SK-N-SH (cell line): ENCODE measurements around the gene ARHGAP25. TPM values are rescaled to one million over a fixed set of nuclear protein-coding genes. Genes with fewer than 3 reads are reported as not detected.

Experiments
- CTCF ChIA-PET: fragments of 300-600, 350-600 bp; formaldehyde crosslinking; extraction: SDS; loops from one replicate; lab custom pipeline; 2021; lab: Yijun Ruan, JAX
- POLR2A ChIA-PET: fragments of 350-600 bp; sonication (Branson Sonifier 250); formaldehyde crosslinking; extraction: SDS; loops from one replicate; lab custom pipeline; 2020; ENCODE audit warnings: antibody characterized with exemption, inconsistent platforms; lab: Yijun Ruan, JAX
- DNase-seq: peaks from one replicate; pipeline ENCODE4 v3.0.0; 2012
- H2AFZ ChIP-seq: fragments of 200-600 bp; sonication (generic); 2 replicates; pipeline ENCODE4 v1.8.1; 2016; ENCODE audit warnings: antibody characterized with exemption, mild to moderate bottlenecking, low read depth
- H3F3A ChIP-seq: fragments of 200-600 bp; sonication (generic); replicated peaks from 2 replicates; pipeline ENCODE3; 2016; ENCODE audit warnings: antibody characterized with exemption, mild to moderate bottlenecking; ENCODE audit not compliant: insufficient read depth
- H3K27ac ChIP-seq, 2 experiments: fragments of 200-500 bp in 1 of 2; fragments of 200-600 bp in 1 of 2; sonication (Bioruptor generic) in 1 of 2; sonication (generic), shearing (Covaris generic) in 1 of 2; 2 replicates each; pipeline versions ENCODE4 v1.5.1 to v1.6.1; 2014 to 2016; ENCODE audit warnings: low read depth in 2 of 2, inconsistent platforms in 1 of 2, low read length in 1 of 2, mild to moderate bottlenecking in 1 of 2, mixed read lengths in 1 of 2
- H3K27me3 ChIP-seq: fragments of 200-600 bp; sonication (generic), shearing (Covaris generic); 2 replicates; pipeline ENCODE4 v1.6.1; 2016; ENCODE audit warnings: mixed run types; ENCODE audit not compliant: insufficient read depth
- H3K36me3 ChIP-seq, 2 experiments: fragments of 200-500 bp in 1 of 2; fragments of 200-600 bp in 1 of 2; sonication (Bioruptor generic) in 1 of 2; sonication (generic) in 1 of 2; replicated peaks in 1 of 2; 2 replicates each; pipeline versions ENCODE3 to v1.5.1; 2014 to 2016; ENCODE audit warnings: low read length in 1 of 2, mild to moderate bottlenecking in 1 of 2; ENCODE audit not compliant: insufficient read depth in 2 of 2, control insufficient read depth in 1 of 2
- H3K4me1 ChIP-seq, 2 experiments: fragments of 200-500 bp in 1 of 2; fragments of 200-600 bp in 1 of 2; sonication (Bioruptor generic) in 1 of 2; sonication (generic), shearing (Covaris generic) in 1 of 2; 2 replicates each; pipeline versions ENCODE4 v1.5.1 to v1.6.1; 2014 to 2016; ENCODE audit warnings: low read depth in 1 of 2, low read length in 1 of 2, mixed run types in 1 of 2; ENCODE audit not compliant: insufficient read depth in 2 of 2, control insufficient read depth in 1 of 2
- H3K4me2 ChIP-seq: fragments of 200-600 bp; sonication (generic), shearing (Covaris generic); 2 replicates; pipeline ENCODE4 v1.6.1; 2017; ENCODE audit warnings: mixed run types
- H3K4me3 ChIP-seq, 2 experiments: fragments of 200-500 bp in 1 of 2; fragments of 200-600 bp in 1 of 2; sonication (Bioruptor generic) in 1 of 2; sonication (generic), shearing (Covaris generic) in 1 of 2; 2 replicates each; pipeline versions ENCODE4 v1.5.1 to v1.8.1; 2014 to 2016; ENCODE audit warnings: low read depth in 2 of 2, inconsistent platforms in 1 of 2, low read length in 1 of 2, mild to moderate bottlenecking in 1 of 2, mixed read lengths in 1 of 2, moderate library complexity in 1 of 2
- H3K79me2 ChIP-seq: fragments of 200-600 bp; sonication (generic); 2 replicates; pipeline ENCODE4 v1.8.1; 2017; ENCODE audit warnings: mild to moderate bottlenecking; ENCODE audit not compliant: insufficient read depth
- H3K9ac ChIP-seq: fragments of 200-600 bp; sonication (generic); 2 replicates; pipeline ENCODE4 v1.6.1; 2017; ENCODE audit warnings: mixed run types
- H3K9me2 ChIP-seq: fragments of 200-600 bp; sonication (generic); 2 replicates; pipeline ENCODE4 v1.6.1; 2017; ENCODE audit warnings: mixed run types
- H3K9me3 ChIP-seq: fragments of 200-600 bp; sonication (generic); 2 replicates; pipeline ENCODE4 v1.6.1; 2017; ENCODE audit warnings: mixed run types, mild to moderate bottlenecking, moderate library complexity
- H4K20me1 ChIP-seq: fragments of 200-600 bp; sonication (generic); 2 replicates; pipeline ENCODE4 v1.6.1; 2017; ENCODE audit warnings: mild to moderate bottlenecking, mixed run types; ENCODE audit not compliant: insufficient read depth
- CHD2 ChIP-seq: fragments of 150-350 bp; IDR thresholded peaks from 2 replicates; pipeline ENCODE4 v1.6.1; 2018; ENCODE audit warnings: low read length; ENCODE audit not compliant: partially characterized antibody
- EP300 ChIP-seq, 2 experiments: IDR thresholded peaks; 2 replicates each; pipeline versions ENCODE4 v1.4.0 to v1.6.1; 2012; ENCODE audit warnings: borderline replicate concordance in 1 of 2, low read depth in 1 of 2, low read length in 1 of 2
- FOXJ3 ChIP-seq: sonication (generic); formaldehyde crosslinking; IDR thresholded peaks from 2 replicates; pipeline ENCODE4 v1.5.1; 2020; ENCODE audit warnings: mild to moderate bottlenecking, missing genetic modification reagents
- GABPA ChIP-seq: IDR thresholded peaks from 2 replicates; pipeline ENCODE4 v1.4.0; 2012; ENCODE audit warnings: low read depth, mild to moderate bottlenecking
- GATA2 ChIP-seq: sonication (generic); formaldehyde crosslinking; IDR thresholded peaks from 2 replicates; pipeline ENCODE4 v1.5.0; 2020; ENCODE audit warnings: mild to moderate bottlenecking, missing genetic modification reagents
- MAX ChIP-seq: IDR thresholded peaks from 2 replicates; pipeline ENCODE4 v1.4.0; 2012; ENCODE audit warnings: low read depth
- MXI1 ChIP-seq: IDR thresholded peaks from 2 replicates; pipeline ENCODE4 v1.6.1; 2012; ENCODE audit warnings: mild to moderate bottlenecking, low read depth, low read length, improper control_type of control experiment
- NFIC ChIP-seq: IDR thresholded peaks from 2 replicates; pipeline ENCODE4 v1.4.0; 2012; ENCODE audit warnings: borderline replicate concordance
- NRF1 ChIP-seq: IDR thresholded peaks from 2 replicates; pipeline ENCODE4 v1.6.1; 2012; ENCODE audit warnings: low read depth, mild to moderate bottlenecking, low read length
- PBX3 ChIP-seq: IDR thresholded peaks from 2 replicates; pipeline ENCODE4; 2012
- POLR2AphosphoS5 ChIP-seq: IDR thresholded peaks from 2 replicates; pipeline ENCODE4 v1.6.1; 2012; ENCODE audit warnings: low read depth, low read length
- RCOR1 ChIP-seq: fragments of 150-350 bp; IDR thresholded peaks from 2 replicates; pipeline ENCODE4 v1.6.1; 2017; ENCODE audit warnings: antibody characterized with exemption, low read length
- REST ChIP-seq: IDR thresholded peaks from 2 replicates; pipeline ENCODE4 v1.6.1; 2012; ENCODE audit warnings: mild to moderate bottlenecking, low read depth, low read length, moderate library complexity
- RFX5 ChIP-seq: IDR thresholded peaks from 2 replicates; pipeline ENCODE4 v1.6.1; 2012; ENCODE audit warnings: mild to moderate bottlenecking, improper control_type of control experiment, low read length
- SIN3A ChIP-seq: IDR thresholded peaks from 2 replicates; pipeline ENCODE4 v1.6.1; 2012; ENCODE audit warnings: low read depth, mild to moderate bottlenecking, low read length, moderate library complexity, borderline replicate concordance
- SMC3 ChIP-seq: IDR thresholded peaks from 2 replicates; pipeline ENCODE4 v1.6.1; 2012; ENCODE audit warnings: low read depth, low read length, improper control_type of control experiment
- TCF12 ChIP-seq: IDR thresholded peaks from 2 replicates; pipeline ENCODE4 v1.4.0; 2012
- USF1 ChIP-seq: IDR thresholded peaks from 2 replicates; pipeline ENCODE4 v1.4.0; 2012; ENCODE audit warnings: low read depth, borderline replicate concordance
- WGBS: methylation state at CpG from one replicate; pipeline ENCODE4 v1.1.6; 2017; ENCODE audit warnings: low lambda C conversion rate; 5-methylcytosine and 5-hydroxymethylcytosine counted together
- polyA plus RNA-seq, 3 experiments: library from polyadenylated mRNA; depleted of rRNA; stranded (reverse); fragments of >200 nt; gene quantifications; 2 replicates each; pipeline ENCODE4 v1.2.3, GENCODE V29; 2012

ARHGAP25 gene
- polyA plus RNA-seq, 1 of the 3 experiments (the other 2 are of a cell fraction), result not detected

GRCh38 chr2:68738906-68739594 is 4.4 kb downstream of the ARHGAP25 start (continued):
- no peak for TF ChIP-seq REST

GRCh38 chr2:68739595-68740399 is 5.2 kb downstream of the ARHGAP25 start:
- H3K4me2 ChIP-seq, result no peak overlapping the region
- ChIA-PET POLR2A (no interaction called here), CTCF (interaction anchor here (1.1 to 19.0 kb wide), 5 partner anchors 12 to 298 kb away, joined by 3 to 245 read pairs (median 9); no protein-coding TSS in a partner anchor)
- H3K9me3 ChIP-seq, result no peaks in the 10 kb centered on the region
- H3K79me2 ChIP-seq, result no peaks in the 10 kb centered on the region
- no peaks in the 10 kb centered on the region for H3K36me3 ChIP-seq
- H3K9ac ChIP-seq, result no peak overlapping the region
- H3K4me3 ChIP-seq, result no peak overlapping the region
- no peaks in the 10 kb centered on the region for H3K4me1 ChIP-seq
- TF ChIP-seq POLR2AphosphoS5 (no peak), EP300 (IDR thresholded peaks at IDR 0.05; ENCODE audit: borderline replicate concordance in 1 of 2, low read depth in 1 of 2, low read length in 1 of 2) (no peak), MAX (no peak), NFIC (no peak), TCF12 (no peak)
- H3K27ac ChIP-seq, result no peak overlapping the region
- no peaks in the 10 kb centered on the region for H4K20me1 ChIP-seq
- no peaks in the 10 kb centered on the region for H3K27me3 ChIP-seq
- 45% methylated on average over 6 of the region's 6 CpGs for WGBS
- H3F3A ChIP-seq, result no peaks in the 10 kb centered on the region
- H3K9me2 ChIP-seq, result no peaks in the 10 kb centered on the region
- no peak for DNase-seq
- no peak overlapping the region for H2AFZ ChIP-seq

GRCh38 chr2:68740400-68740914 is 5.8 kb downstream of the ARHGAP25 start:
- TF ChIP-seq TCF12 (no peak), GATA2 (CRISPR knock-in tag) (no peak), CHD2 (no peak), PBX3 (no peak), RFX5 (no peak), USF1 (no peak), MXI1 (no peak), SMC3 (no peak), NFIC (no peak), GABPA (no peak), NRF1 (no peak), POLR2AphosphoS5 (no peak), RCOR1 (no peak), SIN3A (no peak), FOXJ3 (no peak)
- Histone ChIP-seq H3K27me3 (no peaks in the 10 kb centered on the region), H3K9ac (no peak overlapping the region), H3K4me1 (no peaks in the 10 kb centered on the region), H3F3A (no peaks in the 10 kb centered on the region), H3K9me2 (no peaks in the 10 kb centered on the region), H3K9me3 (no peaks in the 10 kb centered on the region), H4K20me1 (no peaks in the 10 kb centered on the region), H3K79me2 (no peaks in the 10 kb centered on the region), H3K4me3 (no peak overlapping the region), H3K27ac (no peak overlapping the region), H3K36me3 (no peaks in the 10 kb centered on the region), H3K4me2 (no peak overlapping the region), H2AFZ (no peak overlapping the region)
- CTCF ChIA-PET, result interaction anchor here (0.8 to 19.0 kb wide), 6 partner anchors 12 to 277 kb away, joined by 3 to 245 read pairs (median 7); no protein-coding TSS in a partner anchor
- POLR2A ChIA-PET, result no interaction called here
- DNase-seq, result no peak
- 35% methylated on average over 2 of the region's 2 CpGs for WGBS
